Suppressor macrophage treated with lipopolysaccharide for 4 hours (primary cell): ENCODE data around the gene CCDC28B.
A peak's percentile ranks its signal among the peaks of the same experiment; 100 is the strongest.
"Not testable (repeated sequence)": the region's sequence is repeated elsewhere in the genome, so short reads cannot be mapped to it uniquely, and the experiment has no call there.

ENCODE experiments used
- DNase-seq: peaks from one replicate; pipeline ENCODE4 v3.0.0-alpha.2; 2020

Gene CCDC28B

GRCh38 chr1:32200226-32201010, at the start of gene CCDC28B:
CCDC28B (plus strand) TSS chr1:32200595; CDS start chr1:32201936, 1,341 bp downstream.
- peak; percentile 40 for DNase-seq

GRCh38 chr1:32150847-32151246, 49.5 kb upstream of the CCDC28B start:
- DNase-seq: no peak

DNA sequence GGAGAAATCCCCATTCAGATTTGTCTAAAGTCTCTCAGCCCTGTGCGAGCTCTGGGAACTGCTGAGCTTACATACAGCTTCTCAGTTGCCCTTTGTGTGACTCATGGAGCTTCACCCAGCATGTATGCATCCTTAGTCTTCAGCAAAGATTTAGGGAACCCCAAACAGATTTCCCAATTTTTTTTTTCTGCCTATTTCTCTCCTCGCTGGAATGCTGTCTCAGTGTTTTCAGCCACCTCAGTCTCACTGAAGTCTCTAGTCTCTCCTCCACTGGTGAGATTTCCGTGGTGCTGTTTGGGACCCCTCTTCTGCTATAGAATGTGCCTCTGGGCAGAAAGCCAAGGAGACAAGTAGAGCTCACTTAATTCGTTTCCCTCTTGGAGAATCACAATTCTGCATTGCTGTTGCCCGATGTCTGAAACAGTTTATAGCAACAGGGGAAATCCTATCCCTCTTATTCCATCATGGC, 49.0 kb upstream of the CCDC28B start:
- peak; percentile 30 for DNase-seq

DNA sequence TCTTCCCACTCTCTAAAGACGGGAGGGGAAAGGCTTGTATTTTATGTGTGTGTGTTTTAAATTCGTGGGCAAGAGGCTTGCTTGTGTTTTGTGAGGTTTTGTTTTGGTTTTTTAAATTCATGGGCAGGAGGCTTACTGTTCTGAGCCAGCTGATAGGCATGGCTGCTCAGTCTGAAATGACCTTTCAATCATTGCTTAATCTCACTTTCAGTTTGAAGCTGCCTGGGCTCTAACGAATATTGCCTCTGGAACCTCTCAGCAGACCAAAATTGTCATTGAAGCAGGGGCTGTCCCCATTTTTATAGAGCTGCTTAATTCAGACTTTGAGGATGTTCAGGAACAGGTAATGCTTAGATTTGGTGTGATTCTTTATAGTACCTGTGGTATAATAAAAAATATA, 41.2 kb upstream of the CCDC28B start:
- DNase-seq: no peak

- no peak for DNase-seq
Observed at GRCh38 chr1:32163405-32163804, 37.0 kb upstream of the CCDC28B start.

DNA sequence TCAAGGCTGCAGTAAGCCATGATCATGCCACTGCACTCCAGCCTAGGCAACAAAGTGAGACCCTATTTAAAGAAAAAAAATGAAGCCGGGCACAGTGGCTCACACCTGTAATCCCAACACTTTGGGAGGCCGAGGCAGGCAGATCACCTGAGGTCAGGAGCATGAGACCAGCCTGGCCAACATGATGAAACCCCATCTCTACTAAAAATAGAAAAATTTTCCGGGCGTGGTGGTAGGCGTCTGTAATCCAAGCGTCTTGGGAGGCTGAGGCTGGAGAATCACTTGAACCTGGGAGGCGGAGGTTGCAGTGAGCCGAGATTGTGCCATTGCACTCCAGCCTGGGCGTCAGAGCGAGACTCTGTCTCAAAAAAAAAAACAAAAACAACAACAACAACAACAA, 34.8 kb upstream of the CCDC28B start:
- DNase-seq: not testable (repeated sequence)

DNA sequence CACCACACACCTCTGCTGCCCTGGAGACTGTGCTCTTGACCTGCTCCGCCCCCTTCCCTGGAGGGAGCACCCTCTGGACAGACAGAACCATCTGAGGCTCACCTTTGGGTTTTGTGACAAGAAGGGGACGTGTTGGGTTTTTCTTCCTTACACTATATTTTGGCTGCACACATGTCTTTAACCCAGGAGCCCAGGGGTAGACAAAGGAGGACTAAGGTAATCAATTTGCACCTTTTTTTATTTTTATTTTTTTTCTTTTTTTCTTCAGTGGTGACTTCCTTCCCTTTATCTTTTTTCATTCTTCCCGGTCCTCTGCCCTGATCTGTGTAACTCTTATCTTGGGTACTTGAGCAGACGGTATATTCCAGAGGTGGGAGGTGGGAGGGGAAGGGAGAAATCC, 29.4 kb upstream of the CCDC28B start:
- no peak for DNase-seq

- DNase-seq: no peak
Observed at GRCh38 chr1:32172621-32173245, 27.7 kb upstream of the CCDC28B start.

DNA sequence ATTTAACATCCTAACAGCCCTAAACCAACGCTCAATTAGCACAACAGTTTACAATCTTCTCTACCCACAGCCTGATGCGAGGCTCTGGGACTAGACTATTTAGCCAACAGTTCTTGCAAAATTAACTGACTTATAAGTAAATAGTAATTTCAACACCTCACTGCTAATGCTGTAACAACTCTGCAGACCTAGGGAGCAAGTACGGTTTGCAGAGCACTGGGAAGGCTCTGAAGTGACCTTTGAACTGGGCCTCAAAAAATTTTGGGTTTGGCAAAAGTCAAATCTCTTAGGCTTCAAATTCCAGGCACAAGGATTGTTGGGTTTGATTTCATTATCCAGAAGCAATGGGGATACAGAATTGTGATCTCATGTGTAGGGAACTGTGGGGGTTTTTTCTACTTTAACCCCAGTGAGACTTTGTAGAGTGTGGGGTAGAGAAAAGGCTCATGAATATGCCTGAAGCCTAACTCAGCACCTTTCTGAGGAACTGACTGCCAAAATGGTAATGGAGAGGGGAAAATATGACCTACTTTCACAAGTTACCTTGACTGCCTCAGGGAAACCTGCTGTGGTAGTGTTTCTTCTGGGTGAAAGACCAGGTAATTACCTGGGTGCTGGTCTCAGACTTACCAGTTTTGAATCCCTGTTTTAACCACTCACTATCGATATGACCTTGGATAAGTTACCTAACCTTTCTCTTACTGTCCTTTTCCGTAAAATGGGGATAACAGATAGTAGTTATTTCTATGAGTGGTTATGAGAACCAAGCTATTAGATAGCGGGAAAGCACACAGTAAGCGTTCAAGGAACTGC, 21.8 kb upstream of the CCDC28B start:
- peak; percentile 46 for DNase-seq

- DNase-seq: no peak
Observed at GRCh38 chr1:32179193-32179442, 21.3 kb upstream of the CCDC28B start.

- DNase-seq: peak; percentile 96
Observed at GRCh38 chr1:32179443-32180185, 20.8 kb upstream of the CCDC28B start, which contains the start of gene TXLNA. TXLNA (plus strand) TSS chr1:32179675; CDS start chr1:32180346, 671 bp downstream.

- peak; percentile 53 for DNase-seq
Observed at GRCh38 chr1:32180186-32181060, 20.0 kb upstream of the CCDC28B start.

GRCh38 chr1:32181065-32181464, 19.3 kb upstream of the CCDC28B start:
- no peak for DNase-seq

DNA sequence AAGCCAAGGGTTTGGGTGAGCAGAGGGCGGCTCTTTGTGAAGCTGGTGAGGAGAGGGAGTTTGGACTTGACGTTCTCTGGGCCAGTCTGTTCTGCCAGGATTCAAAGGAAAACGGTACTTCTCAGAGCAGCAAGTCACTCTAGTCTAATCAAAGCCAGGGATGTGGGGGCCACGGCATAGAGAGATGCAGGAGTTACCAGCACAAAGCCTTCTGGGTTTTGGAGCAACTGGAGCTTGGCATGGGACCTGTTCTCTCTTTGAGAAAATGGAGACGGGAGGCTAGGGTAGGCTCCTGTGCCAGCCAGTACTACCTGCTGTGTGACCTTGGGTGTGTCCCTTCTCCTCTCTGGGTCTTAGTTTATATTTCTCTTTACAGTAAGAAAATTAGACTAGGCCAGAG, 18.8 kb upstream of the CCDC28B start:
- DNase-seq: no peak

GRCh38 chr1:32182060-32182459, 18.3 kb upstream of the CCDC28B start:
- DNase-seq: no peak

DNA sequence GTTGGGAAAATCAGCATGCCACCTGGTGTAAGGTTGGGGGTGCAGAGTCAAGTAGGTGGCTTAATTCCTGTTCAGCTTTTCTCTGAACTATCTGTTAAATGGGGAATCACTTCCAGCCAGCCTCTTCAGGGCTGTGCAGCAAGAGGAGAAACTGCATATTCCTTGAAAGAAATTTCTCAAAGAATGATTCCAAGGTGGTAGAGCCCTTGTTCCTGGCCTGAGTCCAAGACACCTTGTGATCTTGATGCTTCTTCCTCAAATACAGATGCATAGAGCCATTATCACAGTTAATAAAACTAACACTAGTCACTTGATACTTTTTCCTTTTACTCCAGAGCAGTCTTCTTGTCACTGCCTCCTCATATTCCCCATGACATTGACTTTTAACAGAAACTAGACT, 15.7 kb upstream of the CCDC28B start:
- DNase-seq: no peak

DNA sequence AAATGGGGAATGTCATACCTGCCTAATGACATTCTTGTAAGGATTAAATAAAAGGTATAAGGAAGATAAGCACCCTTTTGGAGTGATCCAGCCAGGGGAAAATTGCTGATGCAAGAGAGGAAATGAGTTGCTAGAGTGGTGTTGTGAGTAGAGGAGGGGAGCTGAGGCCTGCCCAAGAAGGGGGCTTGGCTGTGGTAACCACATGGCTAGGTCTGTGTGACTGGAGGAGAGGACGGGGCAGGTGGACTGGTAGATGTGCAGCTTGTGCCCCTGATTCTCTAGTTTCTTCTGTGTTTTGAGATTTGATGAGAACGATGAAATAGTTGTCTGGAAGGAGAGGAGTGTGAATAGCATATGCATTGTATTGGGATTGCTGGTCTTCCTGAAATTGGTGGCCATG, 14.3 kb upstream of the CCDC28B start:
- DNase-seq: no peak

GRCh38 chr1:32186491-32186890, 13.9 kb upstream of the CCDC28B start:
- no peak for DNase-seq

- DNase-seq: no peak
Observed at GRCh38 chr1:32187850-32188249, 12.5 kb upstream of the CCDC28B start.

DNA sequence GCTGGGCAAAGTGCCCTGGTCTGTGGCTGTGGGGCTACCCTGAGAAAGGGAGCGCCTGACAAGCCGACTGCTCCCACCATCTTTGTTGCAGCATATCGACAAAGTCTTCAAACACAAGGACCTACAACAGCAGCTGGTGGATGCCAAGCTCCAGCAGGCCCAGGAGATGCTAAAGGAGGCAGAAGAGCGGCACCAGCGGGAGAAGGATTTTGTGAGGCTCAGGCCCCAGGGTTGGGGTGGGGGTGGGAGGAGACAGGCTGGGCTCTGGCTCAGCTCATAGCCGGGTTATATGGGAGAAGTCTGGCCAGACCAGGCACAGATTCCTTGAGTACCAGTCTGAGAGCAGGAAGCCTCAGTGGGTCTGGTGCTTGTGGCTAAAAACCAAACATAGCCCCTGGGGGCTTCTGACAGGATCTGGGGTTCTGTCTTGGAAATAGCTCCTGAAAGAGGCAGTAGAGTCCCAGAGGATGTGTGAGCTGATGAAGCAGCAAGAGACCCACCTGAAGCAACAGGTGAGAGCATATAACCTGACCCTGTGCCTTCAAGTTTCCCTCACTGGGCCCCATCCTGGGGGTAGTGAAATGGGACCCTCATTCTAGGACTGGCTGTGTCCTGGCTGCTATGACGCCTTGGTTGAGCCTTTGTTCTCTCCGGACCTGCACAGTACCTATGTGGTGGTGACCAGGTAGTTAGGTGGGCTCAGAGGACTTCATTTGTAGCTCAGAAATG, 8.0 kb upstream of the CCDC28B start:
- no peak for DNase-seq

DNA sequence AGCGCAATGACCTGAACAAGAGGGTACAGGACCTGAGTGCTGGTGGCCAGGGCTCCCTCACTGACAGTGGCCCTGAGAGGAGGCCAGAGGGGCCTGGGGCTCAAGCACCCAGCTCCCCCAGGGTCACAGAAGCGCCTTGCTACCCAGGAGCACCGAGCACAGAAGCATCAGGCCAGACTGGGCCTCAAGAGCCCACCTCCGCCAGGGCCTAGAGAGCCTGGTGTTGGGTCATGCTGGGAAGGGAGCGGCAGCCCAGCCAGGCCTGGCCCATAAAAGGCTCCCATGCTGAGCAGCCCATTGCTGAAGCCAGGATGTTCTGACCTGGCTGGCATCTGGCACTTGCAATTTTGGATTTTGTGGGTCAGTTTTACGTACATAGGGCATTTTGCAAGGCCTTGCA, 5.4 kb upstream of the CCDC28B start:
- DNase-seq: no peak
